ENCODE results near the gene KRTAP12-1.
"Not testable (repeated sequence)": the region's sequence is repeated elsewhere in the genome, so short reads cannot be mapped to it uniquely, and the experiment has no call there.

Gene KRTAP12-1

GRCh38 chr21:44695184-44695583 lies 13.2 kb upstream of the KRTAP12-1 start:
- Histone ChIP-seq H3K4me1 (ENCODE audit: low read depth, poor library complexity, severe bottlenecking) (no peaks in the 10 kb centered on the region), H3K27ac (no peak overlapping the region), H4K20me1 (ENCODE audit: insufficient read depth) (no peaks in the 10 kb centered on the region), H3K4me2 (no peak overlapping the region), H3K27me3 (ENCODE audit: insufficient read depth, low read depth) (peaks cover 71% of the 10 kb centered on the region), H3K79me2 (ENCODE audit: insufficient read depth, low read depth) (no peaks in the 10 kb centered on the region), H3K9ac (no peak overlapping the region), H3K4me3 (IDR thresholded peaks at IDR 0.05; ENCODE audit: insufficient read depth, low read depth, low read length) (no peak overlapping the region), H3K36me3 (ENCODE audit: insufficient read depth) (no peaks in the 10 kb centered on the region), H2AFZ (ENCODE audit: low read depth) (no peak overlapping the region)
- no peak for TF ChIP-seq CTCF (conservative IDR thresholded peaks at IDR 0.05; ENCODE audit: low read depth, low read length)

GRCh38 chr21:44694776-44695175 lies 12.8 kb upstream of the KRTAP12-1 start:
- TF ChIP-seq CTCF (conservative IDR thresholded peaks at IDR 0.05; ENCODE audit: low read depth, low read length) = no peak
- H3K27me3 ChIP-seq (ENCODE audit: insufficient read depth, low read depth) = peaks cover 67% of the 10 kb centered on the region

GRCh38 chr21:44692798-44693512 lies 11.0 kb upstream of the KRTAP12-1 start:
- TF ChIP-seq CTCF (conservative IDR thresholded peaks at IDR 0.05; ENCODE audit: low read depth, low read length) = no peak
- H3K79me2 ChIP-seq (ENCODE audit: insufficient read depth, low read depth) = no peaks in the 10 kb centered on the region

More at GRCh38 chr21:44694776-44695175, 12.8 kb upstream of the KRTAP12-1 start:
- Histone ChIP-seq H3K79me2 (ENCODE audit: insufficient read depth, low read depth) (no peaks in the 10 kb centered on the region), H2AFZ (ENCODE audit: low read depth) (no peak overlapping the region), H3K36me3 (ENCODE audit: insufficient read depth) (no peaks in the 10 kb centered on the region), H3K4me1 (ENCODE audit: low read depth, poor library complexity, severe bottlenecking) (no peaks in the 10 kb centered on the region), H4K20me1 (ENCODE audit: insufficient read depth) (no peaks in the 10 kb centered on the region), H3K27ac (no peak overlapping the region), H3K9ac (no peak overlapping the region), H3K4me3 (IDR thresholded peaks at IDR 0.05; ENCODE audit: insufficient read depth, low read depth, low read length) (no peak overlapping the region), H3K4me2 (no peak overlapping the region)

GRCh38 chr21:44691686-44692085 lies 9.7 kb upstream of the KRTAP12-1 start:
- H2AFZ ChIP-seq (ENCODE audit: low read depth) = no peak overlapping the region
- peaks cover 47% of the 10 kb centered on the region for H3K27me3 ChIP-seq (ENCODE audit: insufficient read depth, low read depth)
- H3K4me2 ChIP-seq = no peak overlapping the region
- no peak for TF ChIP-seq CTCF (conservative IDR thresholded peaks at IDR 0.05; ENCODE audit: low read depth, low read length)
- no peak overlapping the region for H3K27ac ChIP-seq
- H3K9ac ChIP-seq = no peak overlapping the region
- H4K20me1 ChIP-seq (ENCODE audit: insufficient read depth) = no peaks in the 10 kb centered on the region
- H3K36me3 ChIP-seq (ENCODE audit: insufficient read depth) = no peaks in the 10 kb centered on the region
- H3K4me3 ChIP-seq (IDR thresholded peaks at IDR 0.05; ENCODE audit: insufficient read depth, low read depth, low read length) = no peak overlapping the region
- no peaks in the 10 kb centered on the region for H3K79me2 ChIP-seq (ENCODE audit: insufficient read depth, low read depth)
- H3K4me1 ChIP-seq (ENCODE audit: low read depth, poor library complexity, severe bottlenecking) = no peaks in the 10 kb centered on the region

More at GRCh38 chr21:44692798-44693512, 11.0 kb upstream of the KRTAP12-1 start:
- H3K27me3 ChIP-seq (ENCODE audit: insufficient read depth, low read depth) = peaks cover 56% of the 10 kb centered on the region
- no peak overlapping the region for H3K4me2 ChIP-seq
- H3K4me3 ChIP-seq (IDR thresholded peaks at IDR 0.05; ENCODE audit: insufficient read depth, low read depth, low read length) = no peak overlapping the region
- H3K9ac ChIP-seq = no peak overlapping the region
- H4K20me1 ChIP-seq (ENCODE audit: insufficient read depth) = no peaks in the 10 kb centered on the region
- H3K27ac ChIP-seq = no peak overlapping the region
- H3K4me1 ChIP-seq (ENCODE audit: low read depth, poor library complexity, severe bottlenecking) = no peaks in the 10 kb centered on the region
- H3K36me3 ChIP-seq (ENCODE audit: insufficient read depth) = no peaks in the 10 kb centered on the region
- H2AFZ ChIP-seq (ENCODE audit: low read depth) = no peak overlapping the region

GRCh38 chr21:44689740-44690139 lies 7.8 kb upstream of the KRTAP12-1 start:
- not testable (repeated sequence) for H3K4me3 ChIP-seq (IDR thresholded peaks at IDR 0.05; ENCODE audit: insufficient read depth, low read depth, low read length); H3K79me2 ChIP-seq (ENCODE audit: insufficient read depth, low read depth); H3K9ac ChIP-seq; H3K4me2 ChIP-seq; H4K20me1 ChIP-seq (ENCODE audit: insufficient read depth); H3K36me3 ChIP-seq (ENCODE audit: insufficient read depth); H2AFZ ChIP-seq (ENCODE audit: low read depth); H3K4me1 ChIP-seq (ENCODE audit: low read depth, poor library complexity, severe bottlenecking); H3K27ac ChIP-seq
- H3K27me3 ChIP-seq (ENCODE audit: insufficient read depth, low read depth) = peaks cover 31% of the 10 kb centered on the region; the same call in 1 of the 2 replicates

Data from KMS-11 (cell line).